K562 (cell line): Measurements from ENCODE around the gene PAAF1. TPM values are rescaled to one million over a fixed set of nuclear protein-coding genes. Genes with fewer than 3 reads are reported as not detected.

Source experiments
- ARID1B ChIP-seq: fragments of 450-650 bp; IDR thresholded peaks from 2 replicates; pipeline ENCODE4 v1.6.1; 2016; ENCODE audit warnings: antibody characterized with exemption, mild to moderate bottlenecking, inconsistent platforms
- ARID3A ChIP-seq: IDR thresholded peaks from 2 replicates; pipeline ENCODE4 v1.6.1; 2012; ENCODE audit warnings: low read depth, low read length, improper control_type of control experiment, borderline replicate concordance
- CEBPB ChIP-seq: fragments of 450-650 bp; IDR thresholded peaks from 2 replicates; pipeline ENCODE4 v1.6.1; 2016; ENCODE audit warnings: missing genetic modification characterization, missing compliant biosample characterization
- DACH1 ChIP-seq: fragments of 450-650 bp; IDR thresholded peaks from 2 replicates; pipeline ENCODE4 v1.6.1; 2018; ENCODE audit not compliant: partially characterized antibody
- DPF2 ChIP-seq: fragments of 450-650 bp; IDR thresholded peaks from 2 replicates; pipeline ENCODE4 v1.6.1; 2016
- GTF2E2 ChIP-seq: fragments of 200-800 bp; sonication (Bioruptor generic); IDR thresholded peaks from 2 replicates; pipeline ENCODE4 v1.6.1; 2016; ENCODE audit warnings: missing genetic modification characterization, missing compliant biosample characterization
- HES1 ChIP-seq: fragments of 450-650 bp; IDR thresholded peaks from 2 replicates; pipeline ENCODE4 v1.6.1; 2016; ENCODE audit warnings: low read depth, mild to moderate bottlenecking, moderate library complexity
- ILK ChIP-seq: fragments of 450-650 bp; IDR thresholded peaks from 2 replicates; pipeline ENCODE4 v1.6.1; 2016; ENCODE audit warnings: missing genetic modification characterization, low read depth, mild to moderate bottlenecking, missing compliant biosample characterization, moderate library complexity, borderline replicate concordance
- JUN ChIP-seq, 2 experiments: sonication (generic) in 1 of 2; formaldehyde crosslinking in 1 of 2; IDR thresholded peaks; 2 replicates each; pipeline versions ENCODE4 v1.6.1 to v1.8.0; 2012 to 2022; ENCODE audit warnings: borderline replicate concordance in 2 of 2, mild to moderate bottlenecking in 2 of 2, improper control_type of control experiment in 1 of 2, low read depth in 1 of 2, low read length in 1 of 2, missing genetic modification reagents in 1 of 2
- KHSRP ChIP-seq: fragments of 450-650 bp; IDR thresholded peaks from 2 replicates; pipeline ENCODE4 v1.6.1; 2017
- MED1 ChIP-seq: sonication (generic); formaldehyde crosslinking; IDR thresholded peaks from 2 replicates; pipeline ENCODE4 v1.8.1; 2023; ENCODE audit warnings: missing genetic modification reagents, borderline replicate concordance
- NELFE ChIP-seq: IDR thresholded peaks from 2 replicates; pipeline ENCODE4 v1.6.1; 2011; ENCODE audit warnings: mild to moderate bottlenecking; ENCODE audit not compliant: insufficient read depth, insufficient read length
- NR2C1 ChIP-seq, 2 experiments: fragments of 450-650 bp; IDR thresholded peaks; 2 replicates each; pipeline ENCODE4 v1.6.1; 2017; ENCODE audit warnings: mild to moderate bottlenecking in 2 of 2, antibody characterized with exemption in 1 of 2, inconsistent platforms in 1 of 2, missing compliant biosample characterization in 1 of 2, missing genetic modification characterization in 1 of 2
- NR3C1 ChIP-seq: sonication (generic); formaldehyde crosslinking; IDR thresholded peaks from 2 replicates; pipeline ENCODE4 v1.8.1; 2022; ENCODE audit warnings: missing genetic modification reagents
- PHF21A ChIP-seq: fragments of 450-650 bp; IDR thresholded peaks from 2 replicates; pipeline ENCODE4 v1.6.1; 2017; ENCODE audit warnings: low read depth, borderline replicate concordance
- PYGO2 ChIP-seq: fragments of 450-650 bp; IDR thresholded peaks from 2 replicates; pipeline ENCODE4 v1.6.1; 2016; ENCODE audit warnings: mild to moderate bottlenecking, missing genetic modification characterization, moderate library complexity, missing compliant biosample characterization
- TBL1XR1 ChIP-seq, 2 experiments: IDR thresholded peaks; 2 replicates each; pipeline ENCODE4 v1.6.1; 2012; ENCODE audit warnings: improper control_type of control experiment in 2 of 2, low read length in 2 of 2, mild to moderate bottlenecking in 1 of 2
- TCF3 ChIP-seq: sonication (generic); formaldehyde crosslinking; IDR thresholded peaks from 2 replicates; pipeline ENCODE4 v1.4.0; 2020; ENCODE audit warnings: mild to moderate bottlenecking, missing genetic modification reagents
- TEAD4 ChIP-seq, 2 experiments: sonication (generic) in 1 of 2; formaldehyde crosslinking in 1 of 2; IDR thresholded peaks; 2 replicates each; pipeline versions ENCODE4 v1.6.1 to v1.8.0; 2012 to 2022; ENCODE audit warnings: borderline replicate concordance in 1 of 2, inconsistent platforms in 1 of 2, low read length in 1 of 2, mild to moderate bottlenecking in 1 of 2, missing genetic modification reagents in 1 of 2
- ZNF408 ChIP-seq: fragments of 250-450 bp; sonication (Bioruptor Pico); IDR thresholded peaks from 2 replicates; pipeline ENCODE4 v1.4.0; 2020; ENCODE audit warnings: low read depth, mild to moderate bottlenecking, moderate library complexity
- ZNF780A ChIP-seq: fragments of 250-450 bp; sonication (Bioruptor Pico); IDR thresholded peaks from 2 replicates; pipeline ENCODE4 v1.5.0; 2021; ENCODE audit warnings: mild to moderate bottlenecking
- polyA plus RNA-seq, 8 experiments: library from polyadenylated mRNA; depleted of rRNA in 4 of 8; stranded (reverse) in 5 of 8; unstranded in 3 of 8; fragments of >200 nt; fragmentation: Nextera tagmentation in 2 of 8; fragmentation: Illumina TruSeq in 1 of 8; extraction: Ambion mirVana in 2 of 8; extraction: Trizol in 1 of 8; gene quantifications; 2 replicates each; pipeline versions ENCODE4 v1.2.1 to v1.2.3, GENCODE V29; 2011 to 2014; ENCODE audit warnings: inconsistent platforms in 1 of 8, missing spikeins in 1 of 8
- total RNA-seq, 7 experiments: library from RNA; depleted of rRNA in 6 of 7; stranded (reverse); fragments of >200 nt in 6 of 7; fragmentation: Illumina TruSeq in 2 of 7; extraction: Trizol in 2 of 7; gene quantifications; 2 replicates each; pipeline versions ENCODE4 v1.2.1 to v1.2.3, GENCODE V29; 2011 to 2021; ENCODE audit warnings: low replicate concordance in 1 of 7

PAAF1 gene
- total and polyA plus RNA-seq, 9 of the 15 experiments (the other 6 are each of a cell fraction or from before 2014, with no cell fraction given) = 13.5 to 78.6 (median 23.3) TPM

DNA sequence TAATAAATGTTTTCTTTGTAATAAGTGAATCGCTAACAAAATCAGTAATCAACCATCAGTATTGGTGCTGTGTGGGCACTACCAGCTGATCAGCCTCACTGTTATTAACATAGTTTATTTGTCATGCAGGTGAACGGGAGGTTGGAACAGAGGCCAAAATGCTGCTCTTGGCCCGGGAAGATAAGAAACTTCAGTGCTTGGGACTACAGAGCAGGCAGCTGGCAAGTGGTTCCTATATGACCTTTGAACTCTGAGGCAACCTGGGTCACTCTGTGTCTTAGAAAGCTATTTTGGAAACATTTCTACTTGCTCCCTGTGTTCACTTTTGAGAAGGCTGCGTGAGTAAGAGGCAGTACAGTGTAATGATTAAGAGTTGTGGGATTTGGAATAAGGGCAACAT is 37.5 kb downstream of the PAAF1 start (continued):
- TF ChIP-seq DPF2 (0 out of 2 replicates have a peak, but pooled peaks have one; percentile 20), ARID1B (0 out of 2 replicates have a peak, but pooled peaks have one; percentile 20), PYGO2 (tag) (no peak), ILK (tag) (no peak), NELFE (no peak), DACH1 (peak; percentile 35), PHF21A (no peak), HES1 (no peak), ARID3A (no peak), CEBPB (tag) (no peak), KHSRP (no peak), NR2C1 (IDR thresholded peaks at IDR 0.05) (peak; percentile 91), NR2C1 (tag; IDR thresholded peaks at IDR 0.05) (peak; percentile 92), ZNF408 (CRISPR knock-in tag) (no peak), TEAD4 (IDR thresholded peaks at IDR 0.05; ENCODE audit: low read length) (peak; percentile 45; the same call in 1 of the 2 replicates), TEAD4 (CRISPR knock-in tag; IDR thresholded peaks at IDR 0.05; ENCODE audit: borderline replicate concordance) (no peak), JUN (IDR thresholded peaks at IDR 0.05; ENCODE audit: borderline replicate concordance, low read depth, low read length) (no peak), JUN (CRISPR knock-in tag; IDR thresholded peaks at IDR 0.05; ENCODE audit: borderline replicate concordance) (no peak), TCF3 (CRISPR knock-in tag) (peak; percentile 58), NR3C1 (CRISPR knock-in tag) (no peak), MED1 (no peak), GTF2E2 (tag) (no peak), TBL1XR1 (IDR thresholded peaks at IDR 0.05; ENCODE audit: low read length in 2 of 2) (no peak), ZNF780A (CRISPR knock-in tag) (no peak)
- TF ChIP-seq, all 486 proteins: peak for 13
